ENCODE results near the gene HOXA9. TPM values are rescaled to one million over a fixed set of nuclear protein-coding genes. Genes with fewer than 3 reads are reported as not detected.

HOXA9 gene
- total and polyA plus RNA-seq, 8 donors, result 0.25 to 68.1 TPM; not detected in 6

GRCh38 chr7:27121684-27122076, 43.7 kb downstream of the HOXA9 start:
- 37 to 56% (median 45%) methylated on average over 7 of the region's 7 CpGs for WGBS, 5 donors
- Histone ChIP-seq H3K4me1 (peaks cover 19 to 76% (median 49%) of the 10 kb centered on the region in 4 donors), H3K36me3 (no peaks in the 10 kb centered on the region), H3K9me3 (no peaks in the 10 kb centered on the region), H3K27me3 (peaks cover 0 to 93% (median 45%) of the 10 kb centered on the region in 3 donors), H3K4me3 (peak overlapping the region; percentile 35 to 41 (median 39)), H3K27ac (peak overlapping the region; percentile 65 to 99 (median 94))
- TF ChIP-seq, protein P1, sequence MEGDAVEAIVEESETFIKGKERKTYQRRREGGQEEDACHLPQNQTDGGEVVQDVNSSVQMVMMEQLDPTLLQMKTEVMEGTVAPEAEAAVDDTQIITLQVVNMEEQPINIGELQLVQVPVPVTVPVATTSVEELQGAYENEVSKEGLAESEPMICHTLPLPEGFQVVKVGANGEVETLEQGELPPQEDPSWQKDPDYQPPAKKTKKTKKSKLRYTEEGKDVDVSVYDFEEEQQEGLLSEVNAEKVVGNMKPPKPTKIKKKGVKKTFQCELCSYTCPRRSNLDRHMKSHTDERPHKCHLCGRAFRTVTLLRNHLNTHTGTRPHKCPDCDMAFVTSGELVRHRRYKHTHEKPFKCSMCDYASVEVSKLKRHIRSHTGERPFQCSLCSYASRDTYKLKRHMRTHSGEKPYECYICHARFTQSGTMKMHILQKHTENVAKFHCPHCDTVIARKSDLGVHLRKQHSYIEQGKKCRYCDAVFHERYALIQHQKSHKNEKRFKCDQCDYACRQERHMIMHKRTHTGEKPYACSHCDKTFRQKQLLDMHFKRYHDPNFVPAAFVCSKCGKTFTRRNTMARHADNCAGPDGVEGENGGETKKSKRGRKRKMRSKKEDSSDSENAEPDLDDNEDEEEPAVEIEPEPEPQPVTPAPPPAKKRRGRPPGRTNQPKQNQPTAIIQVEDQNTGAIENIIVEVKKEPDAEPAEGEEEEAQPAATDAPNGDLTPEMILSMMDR (IDR thresholded peaks at IDR 0.05), result no peak
- TF ChIP-seq EP300 (IDR thresholded peaks at IDR 0.05) (no peak), POLR2AphosphoS5 (IDR thresholded peaks at IDR 0.05) (no peak), POLR2A (IDR thresholded peaks at IDR 0.05) (no peak)
- no peak for DNase-seq
- intact Hi-C loops (cut with DNase I; ENCODE audit: low total_unique reads), result no loop called here

DNA sequence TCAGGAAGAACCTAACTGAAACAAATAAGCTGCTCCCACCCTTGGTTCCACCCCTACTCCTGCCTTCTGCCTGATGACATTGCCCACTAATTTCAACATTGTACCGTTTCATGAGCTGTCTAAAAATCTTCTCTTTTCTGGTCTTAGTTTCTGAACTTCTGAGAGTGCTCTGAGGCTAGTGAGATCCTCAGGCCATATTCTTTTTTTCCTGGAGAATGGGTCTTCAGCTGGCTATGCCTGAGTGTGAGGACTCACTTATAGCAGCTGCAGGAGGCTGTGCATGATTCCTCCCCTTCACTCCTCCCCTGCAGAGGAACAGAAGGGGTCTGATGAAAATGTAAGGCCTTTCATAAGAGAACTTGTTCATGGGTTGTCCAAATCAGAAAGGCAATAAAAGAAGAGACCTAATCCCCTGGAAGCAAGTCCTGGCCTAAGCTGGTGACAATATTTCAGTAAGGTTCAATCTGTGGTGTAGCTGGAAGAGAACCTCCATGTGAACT, 45.9 kb downstream of the HOXA9 start:
- H3K4me3 ChIP-seq, result no peak overlapping the region
- no peak for DNase-seq
- H3K4me1 ChIP-seq, result peaks cover 19 to 54% (median 36%) of the 10 kb centered on the region in 4 donors
- H3K36me3 ChIP-seq, result no peaks in the 10 kb centered on the region
- TF ChIP-seq, protein P1 (IDR thresholded peaks at IDR 0.05), result no peak
- TF ChIP-seq POLR2A (IDR thresholded peaks at IDR 0.05), result no peak
- no peak for TF ChIP-seq EP300 (IDR thresholded peaks at IDR 0.05)
- no peak for TF ChIP-seq POLR2AphosphoS5 (IDR thresholded peaks at IDR 0.05)
- intact Hi-C loops (cut with DNase I; ENCODE audit: low total_unique reads), result no loop called here
- whole genome bisulfite sequencing, 5 donors, result 17 to 60% (median 53%) methylated on average over 1 of the region's 1 CpG
- peak overlapping the region in 4 of 5 donors; percentile 92 to 99 (median 95) for H3K27ac ChIP-seq
- H3K9me3 ChIP-seq, result no peaks in the 10 kb centered on the region
- H3K27me3 ChIP-seq, result peaks cover 0 to 92% (median 48%) of the 10 kb centered on the region in 3 donors

- H3K9me3 ChIP-seq, result no peaks in the 10 kb centered on the region
- H3K4me3 ChIP-seq, result peak overlapping the region; percentile 47 to 55 (median 53)
- H3K27me3 ChIP-seq, result peaks cover 0 to 92% (median 50%) of the 10 kb centered on the region in 3 donors
- intact Hi-C loops (cut with DNase I; ENCODE audit: low total_unique reads), result no loop called here
- H3K27ac ChIP-seq, result peak overlapping the region; percentile 51 to 99 (median 94)
- no peak for DNase-seq
- peaks cover 19 to 51% (median 33%) of the 10 kb centered on the region in 4 donors for H3K4me1 ChIP-seq
- no peaks in the 10 kb centered on the region for H3K36me3 ChIP-seq
- TF ChIP-seq EP300 (IDR thresholded peaks at IDR 0.05), result no peak
- 41 to 62% (median 53%) methylated on average over 3 of the region's 3 CpGs for WGBS, 5 donors
Measured at GRCh38 chr7:27118580-27118979, 46.8 kb downstream of the HOXA9 start.

GRCh38 chr7:27117887-27118491, 47.3 kb downstream of the HOXA9 start:
- TF ChIP-seq, protein P1 (IDR thresholded peaks at IDR 0.05), result no peak
- peak in 2 of 3 donors; percentile 24 to 47 for TF ChIP-seq POLR2AphosphoS5 (IDR thresholded peaks at IDR 0.05)
- WGBS, 5 donors, result 39 to 73% (median 46%) methylated on average over 19 of the region's 19 CpGs
- H3K36me3 ChIP-seq, result no peaks in the 10 kb centered on the region
- peak overlapping the region; percentile 64 to 99 (median 94) for H3K27ac ChIP-seq
- H3K9me3 ChIP-seq, result no peaks in the 10 kb centered on the region
- intact Hi-C loops (cut with DNase I; ENCODE audit: low total_unique reads), result no loop called here
- H3K4me1 ChIP-seq, result peaks cover 19 to 47% (median 31%) of the 10 kb centered on the region in 4 donors
- peaks cover 0 to 92% (median 49%) of the 10 kb centered on the region in 3 donors for H3K27me3 ChIP-seq
- peak in 1 of 2 donors; percentile 87 for DNase-seq
- H3K4me3 ChIP-seq, result peak overlapping the region; percentile 47 to 55 (median 53)

Measured in stomach (tissue), 9 donors.